Measurements from ENCODE around the gene COP1. TPM values are rescaled to one million over a fixed set of nuclear protein-coding genes. Genes with fewer than 3 reads are reported as not detected.

The COP1 gene
- total RNA-seq, 6 experiments from 2014 or later: 27.8 to 33.0 (median 30.1) TPM

- Mint-ChIP-seq H3K4me3 (no peak overlapping the region), H3K27ac (no peak overlapping the region), H3K4me1 (ENCODE audit: low read depth) (peaks cover 12% of the 10 kb centered on the region), H3K27me3 (ENCODE audit: insufficient read depth) (no peaks in the 10 kb centered on the region), H3K9me3 (no peaks in the 10 kb centered on the region; the same call in 1 of the 2 replicates), H3K36me3 (ENCODE audit: low read depth) (no peaks in the 10 kb centered on the region)
- DNase-seq: no peak
- TF ChIP-seq CTCF (IDR thresholded peaks at IDR 0.05): no peak
These were observed 151.7 kb downstream of the COP1 start for GRCh38 chr1:176055398-176055797.

GRCh38 chr1:176051902-176052518 is 155.1 kb downstream of the COP1 start:
- no peak for TF ChIP-seq CTCF (IDR thresholded peaks at IDR 0.05)
- H3K27ac Mint-ChIP-seq: no peak overlapping the region
- no peaks in the 10 kb centered on the region for H3K27me3 Mint-ChIP-seq (ENCODE audit: insufficient read depth)
- H3K4me3 Mint-ChIP-seq: no peak overlapping the region
- no peaks in the 10 kb centered on the region for H3K9me3 Mint-ChIP-seq
- no peaks in the 10 kb centered on the region for H3K36me3 Mint-ChIP-seq (ENCODE audit: low read depth)
- DNase-seq: no peak
- no peaks in the 10 kb centered on the region for H3K4me1 Mint-ChIP-seq (ENCODE audit: low read depth)

GRCh38 chr1:176051402-176051801 is 155.7 kb downstream of the COP1 start:
- DNase-seq: no peak
- Mint-ChIP-seq H3K4me1 (ENCODE audit: low read depth) (no peaks in the 10 kb centered on the region), H3K36me3 (ENCODE audit: low read depth) (no peaks in the 10 kb centered on the region), H3K9me3 (no peaks in the 10 kb centered on the region), H3K27me3 (ENCODE audit: insufficient read depth) (no peaks in the 10 kb centered on the region), H3K27ac (no peak overlapping the region), H3K4me3 (no peak overlapping the region)
- TF ChIP-seq CTCF (IDR thresholded peaks at IDR 0.05): no peak

GRCh38 chr1:176049582-176049981 is 157.5 kb downstream of the COP1 start:
- Mint-ChIP-seq H3K4me3 (no peak overlapping the region), H3K9me3 (no peaks in the 10 kb centered on the region), H3K4me1 (ENCODE audit: low read depth) (no peaks in the 10 kb centered on the region), H3K27me3 (ENCODE audit: insufficient read depth) (no peaks in the 10 kb centered on the region), H3K36me3 (ENCODE audit: low read depth) (no peaks in the 10 kb centered on the region), H3K27ac (no peak overlapping the region)
- TF ChIP-seq CTCF (IDR thresholded peaks at IDR 0.05): no peak
- no peak for DNase-seq

GRCh38 chr1:176046926-176047325 is 160.2 kb downstream of the COP1 start:
- no peak for TF ChIP-seq CTCF (IDR thresholded peaks at IDR 0.05)
- no peak overlapping the region for H3K4me3 Mint-ChIP-seq
- H3K27ac Mint-ChIP-seq: no peak overlapping the region
- H3K9me3 Mint-ChIP-seq: no peaks in the 10 kb centered on the region
- no peaks in the 10 kb centered on the region for H3K27me3 Mint-ChIP-seq (ENCODE audit: insufficient read depth)
- H3K4me1 Mint-ChIP-seq (ENCODE audit: low read depth): no peaks in the 10 kb centered on the region
- H3K36me3 Mint-ChIP-seq (ENCODE audit: low read depth): peaks cover 6% of the 10 kb centered on the region
- DNase-seq: no peak

- Mint-ChIP-seq H3K9me3 (no peaks in the 10 kb centered on the region), H3K27me3 (ENCODE audit: insufficient read depth) (no peaks in the 10 kb centered on the region), H3K27ac (no peak overlapping the region), H3K36me3 (ENCODE audit: low read depth) (peaks cover 27% of the 10 kb centered on the region), H3K4me1 (ENCODE audit: low read depth) (no peaks in the 10 kb centered on the region), H3K4me3 (no peak overlapping the region)
- no peak for TF ChIP-seq CTCF (IDR thresholded peaks at IDR 0.05)
- DNase-seq: no peak
These were observed 163.5 kb downstream of the COP1 start for GRCh38 chr1:176043537-176043936.

Measured in HFFc6 (cell line).